Sigmoid colon (tissue), 7 donors: ENCODE results near the gene PIK3R4. TPM values are rescaled to one million over a fixed set of nuclear protein-coding genes. Genes with fewer than 3 reads are reported as not detected.

Source experiments
- DNase-seq: peaks from one replicate; pipeline ENCODE4 v3.0.0-alpha.2; 2019
- H3K27ac ChIP-seq, 4 donors: fragments of 200-600 bp; sonication (generic); one replicate each; pipeline ENCODE4 v1.5.1; 2016 to 2019; ENCODE audit warnings: mild to moderate bottlenecking in 1 of 4
- H3K27me3 ChIP-seq, 3 donors: fragments of 200-600 bp; sonication (generic); one replicate each; pipeline ENCODE4 v1.5.1; 2019; ENCODE audit warnings: mild to moderate bottlenecking in 1 of 3
- H3K36me3 ChIP-seq, 4 donors: fragments of 200-600 bp; sonication (generic); one replicate each; pipeline ENCODE4 v1.5.1; 2016 to 2019
- H3K4me1 ChIP-seq, 4 donors: fragments of 200-600 bp; sonication (generic); one replicate each; pipeline ENCODE4 v1.5.1; 2017 to 2019
- H3K4me3 ChIP-seq, 4 donors: fragments of 200-600 bp; sonication (generic); one replicate each; pipeline ENCODE4 v1.5.1; 2017 to 2019; ENCODE audit warnings: mild to moderate bottlenecking in 2 of 4, moderate library complexity in 1 of 4
- H3K9me3 ChIP-seq, 4 donors: fragments of 200-600 bp in 3 of 4; sonication (generic) in 3 of 4; one replicate each; pipeline versions ENCODE4 v1.5.1 to v1.6.1; 2013 to 2019
- CTCF ChIP-seq, 4 experiments: fragments of 450-650 bp in 3 of 4; fragments of 200-600 bp in 1 of 4; IDR thresholded peaks; one replicate each; pipeline ENCODE4 v1.5.1; 2016 to 2019; ENCODE audit warnings: antibody characterized with exemption in 4 of 4, mild to moderate bottlenecking in 3 of 4, moderate library complexity in 2 of 4
- EP300 ChIP-seq, 4 donors: sonication (generic); formaldehyde crosslinking; IDR thresholded peaks; one replicate each; pipeline ENCODE4 v1.6.1; 2017; ENCODE audit warnings: antibody characterized with exemption in 4 of 4
- POLR2A ChIP-seq, 2 donors: fragments of 450-650 bp; IDR thresholded peaks; one replicate each; pipeline ENCODE4 v1.6.1; 2016; ENCODE audit warnings: antibody characterized with exemption in 2 of 2, mild to moderate bottlenecking in 2 of 2, moderate library complexity in 2 of 2
- POLR2AphosphoS5 ChIP-seq, 4 donors: sonication (generic); formaldehyde crosslinking; IDR thresholded peaks; one replicate each; pipeline ENCODE4 v1.6.1; 2017; ENCODE audit warnings: antibody characterized with exemption in 4 of 4
- WGBS, 2 donors: extraction: QIAGEN DNeasy Blood & Tissue Kit; methylation state at CpG; one replicate each; pipeline ENCODE4 v1.1.7; 2013; 5-methylcytosine and 5-hydroxymethylcytosine counted together
- intact Hi-C: fragments of 100-400 bp; cut with DNase I; formaldehyde crosslinking; loops from one replicate; pipeline ENCODE4 v1.15.1; 2023
- polyA plus RNA-seq, 3 donors: library from polyadenylated mRNA; stranded (reverse); fragments of 200-250 nt; gene quantifications; one replicate each; pipeline ENCODE4 v1.2.3, GENCODE V29; 2013
- total RNA-seq, 4 donors: library from RNA; depleted of rRNA; stranded (reverse); fragments of >200 nt; gene quantifications; one replicate each; pipeline ENCODE4 v1.1.0, GENCODE V29; 2016
- donor health status: healthy with polysubstance abuse.
- donor health status: Bipolar disorder and iron deficiency.
- donor health status: healthy.

PIK3R4 gene
- total and polyA plus RNA-seq, 7 donors, result 9.6 to 39.2 (median 25.8) TPM

GRCh38 chr3:130644628-130645253 lies 101.9 kb downstream of the PIK3R4 start:
- intact Hi-C loops, result no loop called here
- no peak for DNase-seq
- Histone ChIP-seq H3K36me3 (no peaks in the 10 kb centered on the region), H3K4me3 (no peak overlapping the region), H3K9me3 (no peaks in the 10 kb centered on the region), H3K4me1 (no peaks in the 10 kb centered on the region), H3K27ac (no peak overlapping the region), H3K27me3 (no peaks in the 10 kb centered on the region)
- WGBS, 2 donors, result 74 to 79% methylated on average over 4 of the region's 4 CpGs
- TF ChIP-seq EP300 (IDR thresholded peaks at IDR 0.05), result no peak
- no peak for TF ChIP-seq POLR2A (IDR thresholded peaks at IDR 0.05)
- TF ChIP-seq CTCF (IDR thresholded peaks at IDR 0.05), result no peak
- TF ChIP-seq POLR2AphosphoS5 (IDR thresholded peaks at IDR 0.05), result no peak

- H3K27ac ChIP-seq, result no peak overlapping the region
- whole genome bisulfite sequencing, 2 donors, result 89 to 90% methylated on average over 2 of the region's 2 CpGs
- no peaks in the 10 kb centered on the region for H3K36me3 ChIP-seq
- no peaks in the 10 kb centered on the region for H3K4me1 ChIP-seq
- no peak for DNase-seq
- no peaks in the 10 kb centered on the region for H3K27me3 ChIP-seq
- intact Hi-C loops, result no loop called here
- no peak overlapping the region for H3K4me3 ChIP-seq
- no peak for TF ChIP-seq POLR2A (IDR thresholded peaks at IDR 0.05)
- no peak for TF ChIP-seq POLR2AphosphoS5 (IDR thresholded peaks at IDR 0.05)
- TF ChIP-seq EP300 (IDR thresholded peaks at IDR 0.05), result no peak
- no peak for TF ChIP-seq CTCF (IDR thresholded peaks at IDR 0.05)
- no peaks in the 10 kb centered on the region for H3K9me3 ChIP-seq
Measured at GRCh38 chr3:130640027-130640426, 106.6 kb downstream of the PIK3R4 start.

GRCh38 chr3:130636480-130637234 lies 110.0 kb downstream of the PIK3R4 start:
- H3K27me3 ChIP-seq, result no peaks in the 10 kb centered on the region
- H3K36me3 ChIP-seq, result no peaks in the 10 kb centered on the region
- no peaks in the 10 kb centered on the region for H3K9me3 ChIP-seq
- no peak for DNase-seq
- TF ChIP-seq EP300 (IDR thresholded peaks at IDR 0.05) (no peak), CTCF (IDR thresholded peaks at IDR 0.05) (no peak), POLR2AphosphoS5 (IDR thresholded peaks at IDR 0.05) (no peak), POLR2A (IDR thresholded peaks at IDR 0.05) (no peak)
- H3K27ac ChIP-seq, result no peak overlapping the region
- intact Hi-C loops, result no loop called here
- no peak overlapping the region for H3K4me3 ChIP-seq
- WGBS, 2 donors, result 65 to 76% methylated on average over 1 of the region's 1 CpG
- H3K4me1 ChIP-seq, result no peaks in the 10 kb centered on the region

GRCh38 chr3:130635978-130636377 lies 110.7 kb downstream of the PIK3R4 start:
- Histone ChIP-seq H3K27ac (no peak overlapping the region), H3K36me3 (no peaks in the 10 kb centered on the region), H3K27me3 (no peaks in the 10 kb centered on the region), H3K4me1 (no peaks in the 10 kb centered on the region), H3K9me3 (no peaks in the 10 kb centered on the region), H3K4me3 (no peak overlapping the region)
- no peak for DNase-seq
- intact Hi-C loops, result no loop called here
- TF ChIP-seq EP300 (IDR thresholded peaks at IDR 0.05), result no peak
- no peak for TF ChIP-seq POLR2AphosphoS5 (IDR thresholded peaks at IDR 0.05)
- no peak for TF ChIP-seq CTCF (IDR thresholded peaks at IDR 0.05)
- TF ChIP-seq POLR2A (IDR thresholded peaks at IDR 0.05), result no peak
